Measurements from ENCODE around the gene DBH.

The DBH gene

GRCh38 chr9:133680250-133680975, 44.2 kb downstream of the DBH start:
- Mint-ChIP-seq H3K4me3 (no peak overlapping the region), H3K36me3 (ENCODE audit: low read depth) (no peaks in the 10 kb centered on the region), H3K4me1 (ENCODE audit: low read depth) (no peaks in the 10 kb centered on the region), H3K27me3 (no peaks in the 10 kb centered on the region), H3K9me3 (no peaks in the 10 kb centered on the region), H3K27ac (no peak overlapping the region)
- intact Hi-C loops (cut with micrococcal nuclease) = no loop called here

GRCh38 chr9:133680976-133681657, 45.0 kb downstream of the DBH start:
- Mint-ChIP-seq H3K9me3 (no peaks in the 10 kb centered on the region), H3K27ac (no peak overlapping the region), H3K27me3 (no peaks in the 10 kb centered on the region), H3K36me3 (ENCODE audit: low read depth) (no peaks in the 10 kb centered on the region), H3K4me3 (no peak overlapping the region), H3K4me1 (ENCODE audit: low read depth) (no peaks in the 10 kb centered on the region)
- intact Hi-C loops (cut with micrococcal nuclease) = no loop called here

- Mint-ChIP-seq H3K27me3 (no peaks in the 10 kb centered on the region), H3K27ac (no peak overlapping the region), H3K36me3 (ENCODE audit: low read depth) (no peaks in the 10 kb centered on the region), H3K9me3 (no peaks in the 10 kb centered on the region), H3K4me1 (ENCODE audit: low read depth) (no peaks in the 10 kb centered on the region), H3K4me3 (no peak overlapping the region)
- intact Hi-C loops (cut with micrococcal nuclease) = no loop called here
These were observed 45.6 kb downstream of the DBH start for GRCh38 chr9:133681658-133682306.

GRCh38 chr9:133682818-133683585, 46.8 kb downstream of the DBH start:
- H3K9me3 Mint-ChIP-seq = no peaks in the 10 kb centered on the region
- H3K4me3 Mint-ChIP-seq = no peak overlapping the region
- no peaks in the 10 kb centered on the region for H3K4me1 Mint-ChIP-seq (ENCODE audit: low read depth)
- no peak overlapping the region for H3K27ac Mint-ChIP-seq
- no peaks in the 10 kb centered on the region for H3K27me3 Mint-ChIP-seq
- intact Hi-C loops (cut with micrococcal nuclease) = no loop called here
- no peaks in the 10 kb centered on the region for H3K36me3 Mint-ChIP-seq (ENCODE audit: low read depth)

- H3K27me3 Mint-ChIP-seq = no peaks in the 10 kb centered on the region
- H3K27ac Mint-ChIP-seq = no peak overlapping the region
- no peak overlapping the region for H3K4me3 Mint-ChIP-seq
- intact Hi-C loops (cut with micrococcal nuclease) = no loop called here
- H3K9me3 Mint-ChIP-seq = no peaks in the 10 kb centered on the region
- H3K4me1 Mint-ChIP-seq (ENCODE audit: low read depth) = no peaks in the 10 kb centered on the region
- H3K36me3 Mint-ChIP-seq (ENCODE audit: low read depth) = no peaks in the 10 kb centered on the region
These were observed 47.5 kb downstream of the DBH start for GRCh38 chr9:133683586-133684120.

- H3K27me3 Mint-ChIP-seq = no peaks in the 10 kb centered on the region
- H3K4me3 Mint-ChIP-seq = no peak overlapping the region
- no peak overlapping the region for H3K27ac Mint-ChIP-seq
- no peaks in the 10 kb centered on the region for H3K36me3 Mint-ChIP-seq (ENCODE audit: low read depth)
- intact Hi-C loops (cut with micrococcal nuclease) = no loop called here
- no peaks in the 10 kb centered on the region for H3K4me1 Mint-ChIP-seq (ENCODE audit: low read depth)
- no peaks in the 10 kb centered on the region for H3K9me3 Mint-ChIP-seq
These were observed 48.2 kb downstream of the DBH start for GRCh38 chr9:133684121-133684935.

- H3K9me3 Mint-ChIP-seq = no peaks in the 10 kb centered on the region
- H3K4me3 Mint-ChIP-seq = no peak overlapping the region
- no peaks in the 10 kb centered on the region for H3K27me3 Mint-ChIP-seq
- intact Hi-C loops (cut with micrococcal nuclease) = no loop called here
- no peaks in the 10 kb centered on the region for H3K36me3 Mint-ChIP-seq (ENCODE audit: low read depth)
- H3K4me1 Mint-ChIP-seq (ENCODE audit: low read depth) = no peaks in the 10 kb centered on the region
- H3K27ac Mint-ChIP-seq = no peak overlapping the region
These were observed 48.8 kb downstream of the DBH start for GRCh38 chr9:133684936-133685361.

- no peaks in the 10 kb centered on the region for H3K36me3 Mint-ChIP-seq (ENCODE audit: low read depth)
- H3K27me3 Mint-ChIP-seq = no peaks in the 10 kb centered on the region
- intact Hi-C loops (cut with micrococcal nuclease) = no loop called here
- H3K4me1 Mint-ChIP-seq (ENCODE audit: low read depth) = no peaks in the 10 kb centered on the region
- H3K27ac Mint-ChIP-seq = no peak overlapping the region
- H3K9me3 Mint-ChIP-seq = no peaks in the 10 kb centered on the region
- H3K4me3 Mint-ChIP-seq = no peak overlapping the region
These were observed 49.8 kb downstream of the DBH start for GRCh38 chr9:133685653-133686609.

GRCh38 chr9:133686642-133687575, 50.7 kb downstream of the DBH start:
- no peaks in the 10 kb centered on the region for H3K36me3 Mint-ChIP-seq (ENCODE audit: low read depth)
- no peaks in the 10 kb centered on the region for H3K9me3 Mint-ChIP-seq
- no peaks in the 10 kb centered on the region for H3K27me3 Mint-ChIP-seq
- no peak overlapping the region for H3K27ac Mint-ChIP-seq
- intact Hi-C loops (cut with micrococcal nuclease) = no loop called here
- no peaks in the 10 kb centered on the region for H3K4me1 Mint-ChIP-seq (ENCODE audit: low read depth)
- no peak overlapping the region for H3K4me3 Mint-ChIP-seq

GRCh38 chr9:133687856-133688761, 51.9 kb downstream of the DBH start:
- Mint-ChIP-seq H3K36me3 (ENCODE audit: low read depth) (no peaks in the 10 kb centered on the region), H3K9me3 (no peaks in the 10 kb centered on the region), H3K27ac (no peak overlapping the region), H3K4me3 (no peak overlapping the region), H3K27me3 (no peaks in the 10 kb centered on the region), H3K4me1 (ENCODE audit: low read depth) (no peaks in the 10 kb centered on the region)
- intact Hi-C loops (cut with micrococcal nuclease) = no loop called here

All from dendritic cell treated with granulocyte-macrophage colony-stimulating factor and Interleukin-4, amounts not matched to agents 40 ng/mL and 50 ng/mL, for 4 days (primary cell).